ENCODE measurements around the gene PNMA1. TPM values are rescaled to one million over a fixed set of nuclear protein-coding genes. Genes with fewer than 3 reads are reported as not detected.
A peak's percentile ranks its signal among the peaks of the same experiment; 100 is the strongest.

The PNMA1 gene
- total and polyA plus RNA-seq, 9 of the 15 experiments (the other 6 are each of a cell fraction or from before 2014, with no cell fraction given) = 1.7 to 26.4 (median 8.7) TPM

DNA sequence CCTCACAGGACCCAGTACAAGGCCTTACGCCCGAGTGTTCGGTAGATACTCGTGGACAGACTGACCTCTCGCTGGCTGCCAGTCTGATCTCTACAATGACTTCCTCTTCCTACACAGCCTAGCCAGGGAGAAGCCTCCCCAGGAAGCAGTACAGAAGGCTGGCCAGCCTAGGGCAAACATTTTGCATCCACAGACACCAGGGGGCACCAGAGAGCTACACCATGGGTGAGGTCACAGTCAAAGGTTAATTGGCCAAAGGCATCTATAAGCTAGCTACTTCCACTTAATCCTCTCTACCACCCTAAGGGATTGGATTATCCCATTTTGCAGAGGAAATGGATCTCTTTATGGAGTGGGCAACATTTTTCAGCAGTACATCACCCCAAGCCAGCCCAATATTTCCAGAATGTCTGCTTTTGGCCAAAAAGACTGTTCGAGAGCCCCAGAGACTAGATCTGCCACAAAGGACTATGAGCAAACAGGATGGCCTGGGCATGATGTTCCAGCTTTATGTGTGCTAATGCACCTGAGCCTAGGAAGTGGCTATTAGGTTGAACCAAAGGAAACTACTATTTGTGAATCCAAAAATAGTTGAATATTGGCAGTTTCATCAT lies 14.6 kb upstream of the PNMA1 start (continued):
- peak in 1 of 2 experiments; percentile 51; a peak in 1 of 4 replicates for TF ChIP-seq ETV6 (IDR thresholded peaks at IDR 0.05; ENCODE audit: borderline replicate concordance in 1 of 2, low read depth in 2 of 2, low read length in 1 of 2)
- TF ChIP-seq ETV6 (CRISPR knock-in tag; IDR thresholded peaks at IDR 0.05; ENCODE audit: borderline replicate concordance) = no peak
- peak; percentile 55; the same call in 1 of the 2 replicates for TF ChIP-seq ELF1 (tag; IDR thresholded peaks at IDR 0.05)
- no peak for TF ChIP-seq ZNF197 (CRISPR knock-in tag; IDR thresholded peaks at IDR 0.05; ENCODE audit: low read depth)
- peak; percentile 77 for TF ChIP-seq NR2C1 (IDR thresholded peaks at IDR 0.05)
- peak; percentile 87 for TF ChIP-seq NR2C1 (tag; IDR thresholded peaks at IDR 0.05)
- TF ChIP-seq SIN3B (IDR thresholded peaks at IDR 0.05; ENCODE audit: low read depth) = no peak
- peak in 1 of 2 experiments; percentile 81; a peak in 2 of 4 replicates for TF ChIP-seq MAZ (CRISPR knock-in tag; conservative IDR thresholded peaks at IDR 0.05 in 1 of 2, IDR thresholded peaks at IDR 0.05 in 1 of 2)
- TF ChIP-seq JUN (IDR thresholded peaks at IDR 0.05; ENCODE audit: borderline replicate concordance, low read depth, low read length) = no peak
- TF ChIP-seq JUN (CRISPR knock-in tag; IDR thresholded peaks at IDR 0.05; ENCODE audit: borderline replicate concordance) = no peak
- TF ChIP-seq TRIM25 (IDR thresholded peaks at IDR 0.05; ENCODE audit: borderline replicate concordance) = no peak
- TF ChIP-seq HMBOX1 (IDR thresholded peaks at IDR 0.05) = peak; percentile 57; the same call in 1 of the 2 replicates
